BLaER1 (cell line): ENCODE data around the gene SLC25A42.

ENCODE experiments used
- H3K27ac ChIP-seq: shearing (Covaris generic); formaldehyde crosslinking; 2 replicates; pipeline ENCODE4 v1.8.1; 2022
- H3K27me3 ChIP-seq: shearing (Covaris generic); formaldehyde crosslinking; 2 replicates; pipeline ENCODE4 v1.8.1; 2022
- H3K36me3 ChIP-seq: shearing (Covaris generic); formaldehyde crosslinking; 2 replicates; pipeline ENCODE4 v1.8.1; 2022
- H3K4me1 ChIP-seq: shearing (Covaris generic); formaldehyde crosslinking; 2 replicates; pipeline ENCODE4 v1.8.1; 2022
- H3K4me2 ChIP-seq: shearing (Covaris generic); formaldehyde crosslinking; 2 replicates; pipeline ENCODE4 v1.8.1; 2022
- H3K4me3 ChIP-seq: shearing (Covaris generic); formaldehyde crosslinking; 2 replicates; pipeline ENCODE4 v1.8.1; 2022
- H3K9ac ChIP-seq: shearing (Covaris generic); formaldehyde crosslinking; 2 replicates; pipeline ENCODE4 v1.8.1; 2022
- H3K9me3 ChIP-seq: shearing (Covaris generic); formaldehyde crosslinking; 2 replicates; pipeline ENCODE4 v1.8.1; 2022
- H4K20me1 ChIP-seq: shearing (Covaris generic); formaldehyde crosslinking; 2 replicates; pipeline ENCODE4 v1.8.1; 2022
- Cebpa-rat ChIP-seq: shearing (Covaris generic); IDR thresholded peaks from 2 replicates; pipeline ENCODE4 v1.8.1; 2022

The SLC25A42 gene

DNA sequence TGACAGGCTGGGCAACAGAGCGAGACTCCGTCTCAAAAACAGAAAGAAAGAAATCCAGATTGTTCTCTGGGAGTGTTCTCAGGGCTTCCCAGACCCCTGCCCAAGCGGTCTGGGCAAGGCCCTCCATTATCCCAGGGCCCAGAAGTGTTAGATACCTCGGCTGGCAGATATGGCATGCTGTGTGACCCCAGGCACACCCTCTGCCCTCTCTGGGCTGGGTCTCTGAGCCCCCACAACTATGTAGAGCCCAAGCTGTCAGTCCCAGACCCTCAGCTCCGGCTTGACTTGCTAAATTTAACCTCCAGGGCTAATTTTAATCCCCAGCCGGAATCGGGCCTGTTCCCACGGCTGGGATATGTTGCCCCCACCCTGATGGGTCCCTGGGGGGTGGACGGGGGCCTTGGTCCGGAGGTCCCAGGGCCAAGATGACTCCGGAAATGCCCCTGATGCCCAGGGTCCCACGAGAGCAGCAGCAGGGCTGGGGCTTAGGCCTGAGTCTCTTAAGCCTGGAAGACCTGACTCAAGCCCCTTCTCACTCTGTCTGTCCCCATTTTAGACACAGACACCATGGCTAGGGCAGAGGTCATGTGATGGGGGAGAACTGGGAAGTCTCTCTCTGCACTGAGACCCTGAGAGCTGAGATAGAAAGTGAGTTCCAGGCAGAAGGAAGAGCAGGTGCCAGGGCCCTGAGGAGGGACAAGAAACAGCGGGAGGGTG is 89.0 kb downstream of the SLC25A42 start:
- TF ChIP-seq Cebpa-rat, result no peak
- Histone ChIP-seq H3K36me3 (peaks cover 38% of the 10 kb centered on the region), H3K9me3 (no peaks in the 10 kb centered on the region), H4K20me1 (no peaks in the 10 kb centered on the region), H3K27me3 (no peaks in the 10 kb centered on the region), H3K9ac (no peak overlapping the region), H3K4me1 (peaks cover 16% of the 10 kb centered on the region), H3K4me3 (no peak overlapping the region), H3K27ac (peak overlapping the region; percentile 38; the same call in 1 of the 2 replicates), H3K4me2 (no peak overlapping the region; the same call in 1 of the 2 replicates)

DNA sequence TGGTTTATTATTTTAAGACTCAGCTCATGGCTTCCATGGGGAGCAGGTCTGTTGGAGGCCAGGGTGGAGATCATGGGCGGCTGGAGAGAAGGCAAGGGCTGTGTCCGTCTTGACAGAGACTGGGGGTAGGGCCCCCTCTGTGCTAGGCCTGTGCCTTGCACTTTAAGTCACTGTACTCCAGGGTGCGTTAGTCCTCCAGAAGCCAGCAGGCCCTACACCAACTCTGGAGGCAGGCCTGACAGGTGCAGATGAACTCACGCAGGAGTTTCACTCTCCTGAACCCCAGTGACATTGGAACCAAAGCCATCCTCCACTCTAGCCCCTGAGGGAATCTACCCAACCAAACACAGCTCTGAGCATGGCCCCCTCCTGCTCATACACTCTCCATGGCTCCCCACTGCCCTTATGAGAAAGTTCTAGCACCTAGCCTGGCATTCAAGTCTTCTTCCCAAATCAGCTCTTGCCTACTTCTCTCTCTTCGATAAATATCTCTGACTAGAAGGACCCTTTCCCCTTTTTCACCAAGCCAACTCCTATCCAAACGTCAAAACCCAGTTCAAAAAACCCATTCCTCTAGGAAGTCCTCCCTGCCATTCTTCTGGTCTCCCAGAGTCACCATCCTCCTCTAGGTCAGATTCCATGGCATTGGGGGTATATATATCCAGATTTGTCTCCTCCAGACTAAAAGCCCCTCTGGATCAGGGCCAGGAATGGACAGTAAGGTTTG is 91.1 kb downstream of the SLC25A42 start:
- Histone ChIP-seq H3K27ac (no peak overlapping the region), H3K9ac (no peak overlapping the region), H3K9me3 (no peaks in the 10 kb centered on the region), H3K4me3 (no peak overlapping the region), H3K36me3 (peaks cover 22% of the 10 kb centered on the region), H3K4me2 (no peak overlapping the region), H4K20me1 (no peaks in the 10 kb centered on the region), H3K27me3 (no peaks in the 10 kb centered on the region), H3K4me1 (peaks cover 32% of the 10 kb centered on the region)
- no peak for TF ChIP-seq Cebpa-rat

DNA sequence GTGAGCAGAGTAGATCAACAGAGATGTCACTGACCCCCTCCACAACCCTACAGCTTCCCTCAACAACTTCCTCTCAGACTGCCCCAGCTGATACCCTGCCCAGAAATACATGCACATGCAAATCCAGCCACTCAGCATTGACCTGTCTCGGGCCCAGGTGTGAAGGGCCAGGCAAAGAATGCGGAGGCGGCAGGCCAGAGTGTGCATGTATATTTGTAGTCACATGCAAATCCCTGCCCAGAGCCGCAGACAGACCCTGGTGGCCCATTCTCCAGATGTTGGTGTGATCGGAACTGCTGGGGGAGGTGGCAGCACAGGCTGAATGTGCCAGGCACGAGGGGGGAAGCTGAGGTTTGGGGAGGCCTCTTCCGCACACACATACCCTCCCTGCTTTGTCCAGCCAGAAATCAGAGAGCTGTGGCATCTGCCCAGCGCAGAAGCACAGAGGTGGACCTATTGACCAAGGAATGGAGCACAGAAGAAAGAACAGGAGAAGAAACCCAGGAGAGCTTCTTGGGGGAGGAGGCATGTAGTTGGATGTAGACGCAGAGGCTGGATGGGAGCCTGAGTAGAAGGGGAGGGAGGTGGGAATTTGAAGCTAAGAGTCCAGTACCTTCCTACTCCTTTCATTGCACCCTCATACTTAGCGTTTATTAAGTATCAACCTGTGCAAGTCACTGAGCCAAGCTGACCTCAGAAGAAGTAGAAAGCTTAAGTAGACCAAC is 91.9 kb downstream of the SLC25A42 start:
- Histone ChIP-seq H3K9ac (no peak overlapping the region), H3K27me3 (no peaks in the 10 kb centered on the region), H3K27ac (no peak overlapping the region), H3K9me3 (no peaks in the 10 kb centered on the region), H3K4me3 (no peak overlapping the region), H4K20me1 (no peaks in the 10 kb centered on the region), H3K4me1 (peaks cover 39% of the 10 kb centered on the region), H3K4me2 (no peak overlapping the region), H3K36me3 (peaks cover 22% of the 10 kb centered on the region)
- TF ChIP-seq Cebpa-rat, result no peak

DNA sequence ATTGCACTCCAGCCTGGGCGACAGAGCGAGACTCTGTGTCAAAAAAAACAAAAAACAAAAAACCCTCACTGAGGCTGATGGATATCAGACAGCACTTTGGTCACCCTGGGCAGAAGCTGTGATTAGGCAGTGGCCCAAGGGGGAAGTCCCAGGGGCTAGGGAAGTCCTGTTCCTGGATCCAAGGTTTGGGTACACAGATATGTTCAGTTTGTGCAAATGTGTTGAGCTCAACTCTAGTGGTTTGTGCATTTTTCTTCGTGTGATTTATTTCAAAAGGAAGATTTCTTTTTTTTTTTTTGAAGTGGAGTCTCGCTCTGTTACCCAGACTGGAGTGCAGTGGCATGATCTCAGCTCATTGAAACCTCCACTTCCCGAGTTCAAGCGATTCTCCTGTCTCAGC is 94.0 kb downstream of the SLC25A42 start:
- H3K27me3 ChIP-seq, result no peaks in the 10 kb centered on the region
- no peak overlapping the region for H3K4me2 ChIP-seq
- H3K9ac ChIP-seq, result no peak overlapping the region
- no peak overlapping the region for H3K4me3 ChIP-seq
- H4K20me1 ChIP-seq, result no peaks in the 10 kb centered on the region
- H3K36me3 ChIP-seq, result peaks cover 22% of the 10 kb centered on the region
- peaks cover 35% of the 10 kb centered on the region for H3K4me1 ChIP-seq
- no peak overlapping the region for H3K27ac ChIP-seq
- TF ChIP-seq Cebpa-rat, result no peak
- H3K9me3 ChIP-seq, result no peaks in the 10 kb centered on the region

DNA sequence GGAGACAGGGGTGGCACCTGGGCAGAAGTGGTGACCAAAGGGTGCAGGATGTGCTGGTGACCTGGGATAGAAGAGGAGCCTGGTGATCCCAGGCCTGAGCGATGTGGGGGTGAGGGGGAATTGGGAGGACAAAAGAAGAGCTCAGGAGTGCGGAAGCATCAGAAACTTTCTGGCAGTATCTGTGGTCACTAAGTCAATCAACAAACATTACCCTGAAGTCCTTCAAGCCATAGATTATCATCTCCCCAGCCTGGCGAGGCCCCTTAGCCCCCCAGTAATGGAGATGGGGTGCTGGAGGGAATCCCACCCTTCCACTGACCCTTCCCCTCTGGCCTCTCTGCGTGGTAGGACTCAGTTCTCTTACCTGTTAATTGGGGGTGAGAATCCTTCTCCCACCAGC is 95.7 kb downstream of the SLC25A42 start:
- no peaks in the 10 kb centered on the region for H3K27me3 ChIP-seq
- H3K36me3 ChIP-seq, result peaks cover 22% of the 10 kb centered on the region
- TF ChIP-seq Cebpa-rat, result no peak
- H3K4me2 ChIP-seq, result no peak overlapping the region; the same call in 1 of the 2 replicates
- H3K4me3 ChIP-seq, result no peak overlapping the region
- H3K4me1 ChIP-seq, result peaks cover 32% of the 10 kb centered on the region
- no peaks in the 10 kb centered on the region for H4K20me1 ChIP-seq
- no peak overlapping the region for H3K27ac ChIP-seq
- no peak overlapping the region for H3K9ac ChIP-seq
- H3K9me3 ChIP-seq, result no peaks in the 10 kb centered on the region

DNA sequence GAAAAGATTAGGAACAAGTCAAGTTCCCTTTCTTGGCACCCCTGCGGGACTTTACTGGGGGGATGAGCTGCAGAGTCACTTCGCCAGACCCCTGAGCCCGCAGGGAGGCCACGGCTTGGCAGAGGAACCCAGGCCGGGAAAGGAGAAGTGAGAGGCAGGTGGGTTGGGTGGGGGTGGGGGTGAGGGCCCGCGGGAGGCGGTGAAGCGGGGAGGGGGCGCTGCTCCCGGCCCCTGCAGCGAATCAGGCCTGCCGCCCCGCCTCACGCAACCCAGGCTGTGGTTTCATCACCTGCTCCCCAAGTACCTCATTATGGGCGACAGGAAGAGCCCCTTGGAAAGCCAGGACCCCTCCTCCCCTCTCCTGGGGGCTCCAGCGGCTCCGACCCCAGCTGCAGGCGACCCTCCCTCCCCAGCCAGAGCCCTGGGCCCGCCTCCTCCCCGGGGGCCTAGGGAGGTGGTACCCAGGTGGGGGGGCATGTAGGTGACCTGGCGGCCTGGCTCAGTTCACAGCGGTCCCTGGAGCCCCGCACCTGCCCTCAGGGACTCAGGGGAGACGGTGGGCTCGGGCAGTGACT is 96.8 kb downstream of the SLC25A42 start:
- peak overlapping the region; percentile 65 for H3K27ac ChIP-seq
- peaks cover 32% of the 10 kb centered on the region for H3K4me1 ChIP-seq
- no peak overlapping the region for H3K4me3 ChIP-seq
- H3K36me3 ChIP-seq, result peaks cover 17% of the 10 kb centered on the region
- H3K4me2 ChIP-seq, result peak overlapping the region; percentile 63
- TF ChIP-seq Cebpa-rat, result no peak
- no peaks in the 10 kb centered on the region for H3K9me3 ChIP-seq
- no peaks in the 10 kb centered on the region for H4K20me1 ChIP-seq
- no peaks in the 10 kb centered on the region for H3K27me3 ChIP-seq
- no peak overlapping the region for H3K9ac ChIP-seq

DNA sequence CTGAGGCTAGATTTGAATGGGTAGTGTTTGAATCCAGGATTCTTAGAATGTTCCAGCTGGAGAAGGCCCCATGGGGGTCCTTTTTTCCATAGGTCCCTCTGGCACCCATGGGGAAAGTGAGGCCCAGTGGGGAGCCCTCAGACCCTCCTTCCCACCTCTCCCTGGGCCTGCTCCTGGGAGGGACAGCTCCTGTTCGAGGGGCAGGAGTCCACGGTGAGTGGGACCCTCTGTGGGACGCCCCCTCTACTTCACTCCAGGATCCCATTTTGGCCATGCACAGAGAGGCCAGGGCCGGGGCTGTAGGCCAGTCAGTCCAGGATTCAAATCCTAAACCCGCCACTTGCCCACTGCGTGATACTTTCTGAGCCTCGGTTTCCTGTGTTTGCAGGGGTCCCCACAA is 98.7 kb downstream of the SLC25A42 start:
- Histone ChIP-seq H3K27ac (no peak overlapping the region), H3K4me3 (no peak overlapping the region), H4K20me1 (no peaks in the 10 kb centered on the region), H3K9ac (no peak overlapping the region), H3K4me1 (peaks cover 32% of the 10 kb centered on the region), H3K4me2 (no peak overlapping the region), H3K36me3 (peaks cover 5% of the 10 kb centered on the region; the same call in 1 of the 2 replicates), H3K27me3 (no peaks in the 10 kb centered on the region), H3K9me3 (no peaks in the 10 kb centered on the region)
- TF ChIP-seq Cebpa-rat, result no peak
